Muscle layer of colon (tissue), 2 donors: ENCODE data around the gene PRR36.
"Not testable (repeated sequence)": the region's sequence is repeated elsewhere in the genome, so short reads cannot be mapped to it uniquely, and the experiment has no call there.

Source experiments
- H3K27ac ChIP-seq: one replicate; pipeline ENCODE4 v1.7.0; 2013; ENCODE audit warnings: low read depth, mild to moderate bottlenecking, low read length, moderate library complexity
- H3K27me3 ChIP-seq, 2 donors: one replicate each; pipeline ENCODE4 v1.7.0; 2013; ENCODE audit warnings: low read length in 2 of 2, mild to moderate bottlenecking in 2 of 2; ENCODE audit not compliant: insufficient read depth in 2 of 2, control insufficient read depth in 1 of 2
- H3K36me3 ChIP-seq: one replicate; pipeline ENCODE4 v1.7.0; 2013; ENCODE audit warnings: mild to moderate bottlenecking, low read length; ENCODE audit not compliant: insufficient read depth
- H3K4me1 ChIP-seq: one replicate; pipeline ENCODE4 v1.7.0; 2013; ENCODE audit warnings: mild to moderate bottlenecking, low read length; ENCODE audit not compliant: insufficient read depth
- H3K4me3 ChIP-seq, 2 donors: one replicate each; pipeline ENCODE4 v1.7.0; 2013; ENCODE audit warnings: low read length in 2 of 2, low read depth in 1 of 2, mild to moderate bottlenecking in 1 of 2, moderate library complexity in 1 of 2
- H3K9ac ChIP-seq: one replicate; pipeline ENCODE4 v1.7.0; 2013; ENCODE audit warnings: low read length
- H3K9me3 ChIP-seq: one replicate; pipeline ENCODE4 v1.7.0; 2013; ENCODE audit warnings: mild to moderate bottlenecking, low read length
- donor health status: abdominal sarcoma.
- donor health status: Adenocarcinoma of cecum.

The PRR36 gene

GRCh38 chr19:7918062-7918614 lies 43.9 kb upstream of the PRR36 start:
- H3K4me3 ChIP-seq, H3K9ac ChIP-seq, H3K27ac ChIP-seq, H3K9me3 ChIP-seq: not testable (repeated sequence)
- peaks cover 18 to 62% of the 10 kb centered on the region in 2 donors for H3K27me3 ChIP-seq
- H3K4me1 ChIP-seq, result peaks cover 32% of the 10 kb centered on the region
- H3K36me3 ChIP-seq, result peaks cover 16% of the 10 kb centered on the region

GRCh38 chr19:7917267-7918061 lies 43.3 kb upstream of the PRR36 start:
- Histone ChIP-seq H3K4me3 (no peak overlapping the region), H3K36me3 (peaks cover 10% of the 10 kb centered on the region), H3K27me3 (peaks cover 18 to 62% of the 10 kb centered on the region in 2 donors), H3K9me3 (no peaks in the 10 kb centered on the region), H3K4me1 (peaks cover 26% of the 10 kb centered on the region), H3K9ac (no peak overlapping the region), H3K27ac (no peak overlapping the region)

GRCh38 chr19:7916955-7917266 lies 42.7 kb upstream of the PRR36 start:
- H3K27ac ChIP-seq, result no peak overlapping the region
- no peak overlapping the region for H3K4me3 ChIP-seq
- H3K9me3 ChIP-seq, result no peaks in the 10 kb centered on the region
- H3K4me1 ChIP-seq, result peaks cover 21% of the 10 kb centered on the region
- H3K27me3 ChIP-seq, result peaks cover 18 to 62% of the 10 kb centered on the region in 2 donors
- peaks cover 7% of the 10 kb centered on the region for H3K36me3 ChIP-seq
- H3K9ac ChIP-seq, result no peak overlapping the region

- H3K4me3 ChIP-seq, result no peak overlapping the region
- no peak overlapping the region for H3K9ac ChIP-seq
- peaks cover 9% of the 10 kb centered on the region for H3K36me3 ChIP-seq
- peaks cover 15% of the 10 kb centered on the region for H3K4me1 ChIP-seq
- peaks cover 18 to 62% of the 10 kb centered on the region in 2 donors for H3K27me3 ChIP-seq
- H3K27ac ChIP-seq, result no peak overlapping the region
- no peaks in the 10 kb centered on the region for H3K9me3 ChIP-seq
Measured at GRCh38 chr19:7916103-7916954, 42.1 kb upstream of the PRR36 start.

GRCh38 chr19:7915250-7916102 lies 41.3 kb upstream of the PRR36 start:
- Histone ChIP-seq H3K9ac (no peak overlapping the region), H3K4me3 (no peak overlapping the region), H3K9me3 (no peaks in the 10 kb centered on the region), H3K36me3 (peaks cover 18% of the 10 kb centered on the region), H3K27me3 (peaks cover 18 to 62% of the 10 kb centered on the region in 2 donors), H3K27ac (no peak overlapping the region), H3K4me1 (peaks cover 10% of the 10 kb centered on the region)

- no peaks in the 10 kb centered on the region for H3K9me3 ChIP-seq
- no peak within 1 kb of the TSS for H3K9ac ChIP-seq
- no peak within 1 kb of the TSS for H3K4me3 ChIP-seq
- peaks cover 26% of the 10 kb centered on the region for H3K36me3 ChIP-seq
- peaks cover 7% of the 10 kb centered on the region for H3K4me1 ChIP-seq
- H3K27me3 ChIP-seq, result peaks cover 18 to 59% of the 10 kb centered on the region in 2 donors
- no peak within 1 kb of the TSS for H3K27ac ChIP-seq
Measured at GRCh38 chr19:7914598-7915045, 40.4 kb upstream of the PRR36 start, which contains the start of gene TGFBR3L. Gene TGFBR3L (plus strand): TSS chr19:7914830.

- Histone ChIP-seq H3K36me3 (peaks cover 26% of the 10 kb centered on the region), H3K4me1 (peaks cover 5% of the 10 kb centered on the region), H3K9me3 (no peaks in the 10 kb centered on the region), H3K27me3 (peaks cover 18 to 54% of the 10 kb centered on the region in 2 donors), H3K27ac (no peak overlapping the region), H3K4me3 (no peak overlapping the region), H3K9ac (no peak overlapping the region)
Measured at GRCh38 chr19:7914099-7914498, 39.9 kb upstream of the PRR36 start.

GRCh38 chr19:7913652-7914051 lies 39.5 kb upstream of the PRR36 start:
- Histone ChIP-seq H3K27ac (no peak overlapping the region), H3K36me3 (peaks cover 26% of the 10 kb centered on the region), H3K4me1 (peaks cover 5% of the 10 kb centered on the region), H3K4me3 (no peak overlapping the region), H3K9me3 (no peaks in the 10 kb centered on the region), H3K27me3 (peaks cover 17 to 50% of the 10 kb centered on the region in 2 donors), H3K9ac (no peak overlapping the region)

GRCh38 chr19:7912697-7913564 lies 38.7 kb upstream of the PRR36 start:
- Histone ChIP-seq H3K9me3 (no peaks in the 10 kb centered on the region), H3K4me1 (peaks cover 5% of the 10 kb centered on the region), H3K4me3 (no peak overlapping the region), H3K27ac (no peak overlapping the region), H3K27me3 (peaks cover 12 to 42% of the 10 kb centered on the region in 2 donors), H3K36me3 (peaks cover 26% of the 10 kb centered on the region), H3K9ac (no peak overlapping the region)

GRCh38 chr19:7912144-7912696 lies 38.0 kb upstream of the PRR36 start:
- no peak overlapping the region for H3K9ac ChIP-seq
- H3K27me3 ChIP-seq, result peaks cover 12 to 35% of the 10 kb centered on the region in 2 donors
- peaks cover 5% of the 10 kb centered on the region for H3K4me1 ChIP-seq
- no peak overlapping the region for H3K4me3 ChIP-seq
- H3K36me3 ChIP-seq, result peaks cover 26% of the 10 kb centered on the region
- no peak overlapping the region for H3K27ac ChIP-seq
- H3K9me3 ChIP-seq, result no peaks in the 10 kb centered on the region
